ENCODE data around the gene B4GALT2.

B4GALT2 gene

DNA sequence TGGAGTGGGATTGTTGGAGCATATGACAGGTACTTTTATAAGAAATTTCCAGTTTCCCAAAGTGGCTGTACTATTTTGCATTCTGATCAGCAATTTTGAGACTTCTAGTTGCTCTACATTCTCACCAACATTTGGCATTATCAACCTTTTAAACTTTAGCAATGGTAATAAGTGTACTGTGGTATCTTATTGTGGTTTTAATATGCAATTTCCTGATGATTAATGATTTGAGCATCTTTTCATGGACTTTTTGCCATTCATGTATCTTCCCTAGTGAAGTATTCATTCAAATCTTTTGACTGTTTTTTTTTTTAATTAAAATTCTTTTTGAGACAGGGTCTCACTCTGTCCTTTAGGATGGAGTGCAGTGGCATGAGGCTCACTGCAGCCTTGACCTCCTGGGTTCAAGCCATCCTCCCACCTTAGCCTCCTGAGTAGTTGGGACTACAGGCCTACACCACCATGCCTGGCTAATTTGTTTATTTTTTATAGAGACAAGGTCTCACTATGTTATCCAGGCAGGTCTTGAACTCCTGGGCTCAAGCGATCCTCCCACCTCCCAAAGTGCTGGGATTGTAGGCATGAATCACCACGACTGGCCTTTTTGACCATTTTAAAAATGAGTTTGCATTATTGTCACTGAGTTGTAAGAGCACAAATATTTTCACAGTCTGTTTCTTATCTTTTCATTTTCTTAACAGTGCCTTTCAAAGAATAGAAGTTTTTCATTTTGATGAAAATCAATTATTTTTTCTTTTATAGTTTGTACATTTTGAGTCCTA, 60.1 kb downstream of the B4GALT2 start:
- TF ChIP-seq, protein P1, sequence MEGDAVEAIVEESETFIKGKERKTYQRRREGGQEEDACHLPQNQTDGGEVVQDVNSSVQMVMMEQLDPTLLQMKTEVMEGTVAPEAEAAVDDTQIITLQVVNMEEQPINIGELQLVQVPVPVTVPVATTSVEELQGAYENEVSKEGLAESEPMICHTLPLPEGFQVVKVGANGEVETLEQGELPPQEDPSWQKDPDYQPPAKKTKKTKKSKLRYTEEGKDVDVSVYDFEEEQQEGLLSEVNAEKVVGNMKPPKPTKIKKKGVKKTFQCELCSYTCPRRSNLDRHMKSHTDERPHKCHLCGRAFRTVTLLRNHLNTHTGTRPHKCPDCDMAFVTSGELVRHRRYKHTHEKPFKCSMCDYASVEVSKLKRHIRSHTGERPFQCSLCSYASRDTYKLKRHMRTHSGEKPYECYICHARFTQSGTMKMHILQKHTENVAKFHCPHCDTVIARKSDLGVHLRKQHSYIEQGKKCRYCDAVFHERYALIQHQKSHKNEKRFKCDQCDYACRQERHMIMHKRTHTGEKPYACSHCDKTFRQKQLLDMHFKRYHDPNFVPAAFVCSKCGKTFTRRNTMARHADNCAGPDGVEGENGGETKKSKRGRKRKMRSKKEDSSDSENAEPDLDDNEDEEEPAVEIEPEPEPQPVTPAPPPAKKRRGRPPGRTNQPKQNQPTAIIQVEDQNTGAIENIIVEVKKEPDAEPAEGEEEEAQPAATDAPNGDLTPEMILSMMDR (IDR thresholded peaks at IDR 0.05; ENCODE audit: extremely low read depth, missing control alignments): no peak
- DNase-seq (ENCODE audit: low spot score): no peak

DNA sequence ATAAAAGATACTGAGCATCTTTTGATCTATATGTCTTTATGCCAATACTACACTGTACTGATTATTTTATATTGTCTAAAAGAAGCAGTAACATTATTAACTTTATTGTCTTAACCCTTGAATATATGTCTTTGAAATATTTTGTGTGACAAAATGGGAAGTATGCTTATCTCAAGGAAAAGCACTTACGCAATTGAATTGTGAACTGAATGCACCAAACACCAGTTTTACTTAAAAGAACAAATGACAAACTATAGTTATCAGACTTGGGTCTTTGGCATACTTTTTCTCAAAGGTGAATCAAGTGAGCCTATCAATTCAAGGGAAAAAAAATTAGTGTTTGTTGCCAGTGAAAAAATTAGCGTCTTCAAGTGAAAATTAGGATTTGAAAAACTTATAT, 61.4 kb downstream of the B4GALT2 start:
- DNase-seq (ENCODE audit: low spot score): no peak
- TF ChIP-seq, protein P1 (IDR thresholded peaks at IDR 0.05; ENCODE audit: extremely low read depth, missing control alignments): no peak

All from GM20000 (cell line).